ENCODE measurements around the gene CTNND2.

CTNND2 gene

GRCh38 chr5:11903121-11903613, 1.1 kb downstream of the CTNND2 start:
- Histone ChIP-seq H3K4me1 (ENCODE audit: low read depth, poor library complexity, severe bottlenecking) (no peaks in the 10 kb centered on the region), H3K4me2 (peak overlapping the region; percentile 76), H3K4me3 (IDR thresholded peaks at IDR 0.05; ENCODE audit: insufficient read depth, low read depth, low read length) (no peak overlapping the region), H3K79me2 (ENCODE audit: insufficient read depth, low read depth) (no peaks in the 10 kb centered on the region), H3K27me3 (ENCODE audit: insufficient read depth, low read depth) (no peaks in the 10 kb centered on the region), H3K9ac (peak overlapping the region; percentile 6; the same call in 1 of the 2 replicates), H4K20me1 (ENCODE audit: insufficient read depth) (no peaks in the 10 kb centered on the region), H2AFZ (ENCODE audit: low read depth) (peak overlapping the region; percentile 76), H3K36me3 (ENCODE audit: insufficient read depth) (no peaks in the 10 kb centered on the region), H3K27ac (no peak overlapping the region)
- TF ChIP-seq, protein P1, sequence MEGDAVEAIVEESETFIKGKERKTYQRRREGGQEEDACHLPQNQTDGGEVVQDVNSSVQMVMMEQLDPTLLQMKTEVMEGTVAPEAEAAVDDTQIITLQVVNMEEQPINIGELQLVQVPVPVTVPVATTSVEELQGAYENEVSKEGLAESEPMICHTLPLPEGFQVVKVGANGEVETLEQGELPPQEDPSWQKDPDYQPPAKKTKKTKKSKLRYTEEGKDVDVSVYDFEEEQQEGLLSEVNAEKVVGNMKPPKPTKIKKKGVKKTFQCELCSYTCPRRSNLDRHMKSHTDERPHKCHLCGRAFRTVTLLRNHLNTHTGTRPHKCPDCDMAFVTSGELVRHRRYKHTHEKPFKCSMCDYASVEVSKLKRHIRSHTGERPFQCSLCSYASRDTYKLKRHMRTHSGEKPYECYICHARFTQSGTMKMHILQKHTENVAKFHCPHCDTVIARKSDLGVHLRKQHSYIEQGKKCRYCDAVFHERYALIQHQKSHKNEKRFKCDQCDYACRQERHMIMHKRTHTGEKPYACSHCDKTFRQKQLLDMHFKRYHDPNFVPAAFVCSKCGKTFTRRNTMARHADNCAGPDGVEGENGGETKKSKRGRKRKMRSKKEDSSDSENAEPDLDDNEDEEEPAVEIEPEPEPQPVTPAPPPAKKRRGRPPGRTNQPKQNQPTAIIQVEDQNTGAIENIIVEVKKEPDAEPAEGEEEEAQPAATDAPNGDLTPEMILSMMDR (conservative IDR thresholded peaks at IDR 0.05; ENCODE audit: low read depth, low read length) = no peak

DNA sequence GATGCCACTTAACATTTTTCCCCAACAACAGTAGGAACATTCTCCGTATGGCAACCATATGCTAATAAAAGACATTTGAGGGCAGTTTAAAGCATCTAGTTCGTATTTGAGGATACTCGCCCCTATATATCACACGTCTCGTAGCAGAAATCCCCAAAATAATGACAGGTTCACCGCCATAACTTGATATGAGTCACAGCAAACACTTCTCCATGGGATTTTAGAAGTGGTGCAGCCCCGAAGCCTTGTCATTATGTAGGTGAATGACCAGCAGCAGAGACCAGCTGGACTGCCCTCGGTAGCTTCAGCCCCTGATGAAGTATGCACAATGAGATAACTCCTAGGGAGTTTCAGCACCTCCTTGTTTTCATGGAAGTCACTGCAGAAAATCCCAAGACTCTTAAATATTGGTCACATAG, 2.0 kb downstream of the CTNND2 start:
- no peaks in the 10 kb centered on the region for H3K36me3 ChIP-seq (ENCODE audit: insufficient read depth)
- no peak overlapping the region for H3K27ac ChIP-seq
- no peaks in the 10 kb centered on the region for H3K4me1 ChIP-seq (ENCODE audit: low read depth, poor library complexity, severe bottlenecking)
- no peak overlapping the region for H3K9ac ChIP-seq
- no peak overlapping the region for H3K4me3 ChIP-seq (IDR thresholded peaks at IDR 0.05; ENCODE audit: insufficient read depth, low read depth, low read length)
- no peaks in the 10 kb centered on the region for H4K20me1 ChIP-seq (ENCODE audit: insufficient read depth)
- no peaks in the 10 kb centered on the region for H3K79me2 ChIP-seq (ENCODE audit: insufficient read depth, low read depth)
- no peak overlapping the region; the same call in 1 of the 2 replicates for H2AFZ ChIP-seq (ENCODE audit: low read depth)
- peak overlapping the region; percentile 76; the same call in 1 of the 2 replicates for H3K4me2 ChIP-seq
- no peaks in the 10 kb centered on the region for H3K27me3 ChIP-seq (ENCODE audit: insufficient read depth, low read depth)
- TF ChIP-seq, protein P1 (conservative IDR thresholded peaks at IDR 0.05; ENCODE audit: low read depth, low read length) = no peak

GRCh38 chr5:11898787-11899186, 5.5 kb downstream of the CTNND2 start:
- Histone ChIP-seq H3K4me3 (IDR thresholded peaks at IDR 0.05; ENCODE audit: insufficient read depth, low read depth, low read length) (no peak overlapping the region), H3K27me3 (ENCODE audit: insufficient read depth, low read depth) (no peaks in the 10 kb centered on the region), H3K79me2 (ENCODE audit: insufficient read depth, low read depth) (no peaks in the 10 kb centered on the region), H2AFZ (ENCODE audit: low read depth) (no peak overlapping the region), H3K4me1 (ENCODE audit: low read depth, poor library complexity, severe bottlenecking) (no peaks in the 10 kb centered on the region), H3K4me2 (no peak overlapping the region), H4K20me1 (ENCODE audit: insufficient read depth) (no peaks in the 10 kb centered on the region), H3K36me3 (ENCODE audit: insufficient read depth) (no peaks in the 10 kb centered on the region), H3K27ac (no peak overlapping the region), H3K9ac (no peak overlapping the region)
- TF ChIP-seq, protein P1 (conservative IDR thresholded peaks at IDR 0.05; ENCODE audit: low read depth, low read length) = no peak

DNA sequence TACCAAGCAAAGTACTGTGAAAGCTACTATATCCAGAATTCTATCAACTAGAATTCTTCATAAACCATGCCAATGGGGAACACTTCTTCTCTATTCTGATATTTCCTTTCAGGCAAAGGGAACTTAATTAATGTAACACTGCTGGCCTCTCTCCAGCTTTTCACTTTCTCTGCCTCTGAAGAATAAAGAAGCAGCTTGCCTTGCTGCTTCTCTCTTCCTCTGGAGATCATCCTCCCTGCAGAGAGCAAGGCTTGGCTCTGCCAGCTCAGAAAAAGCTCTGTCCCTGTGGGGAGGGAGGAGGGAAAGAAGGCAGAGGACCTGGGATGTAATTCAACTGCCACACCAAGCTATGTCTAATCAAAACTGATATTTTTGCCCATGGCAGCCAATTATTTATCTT, 6.5 kb downstream of the CTNND2 start:
- no peak overlapping the region for H3K27ac ChIP-seq
- no peaks in the 10 kb centered on the region for H3K27me3 ChIP-seq (ENCODE audit: insufficient read depth, low read depth)

More for the DNA sequence above, 6.5 kb downstream of the CTNND2 start:
- Histone ChIP-seq H3K4me1 (ENCODE audit: low read depth, poor library complexity, severe bottlenecking) (no peaks in the 10 kb centered on the region), H3K4me2 (no peak overlapping the region), H3K36me3 (ENCODE audit: insufficient read depth) (no peaks in the 10 kb centered on the region), H3K4me3 (IDR thresholded peaks at IDR 0.05; ENCODE audit: insufficient read depth, low read depth, low read length) (no peak overlapping the region), H3K9ac (no peak overlapping the region), H3K79me2 (ENCODE audit: insufficient read depth, low read depth) (no peaks in the 10 kb centered on the region), H4K20me1 (ENCODE audit: insufficient read depth) (no peaks in the 10 kb centered on the region), H2AFZ (ENCODE audit: low read depth) (no peak overlapping the region)
- TF ChIP-seq, protein P1 (conservative IDR thresholded peaks at IDR 0.05; ENCODE audit: low read depth, low read length) = no peak

Measured in KMS-11 (cell line).